NCI-H345 treated with DMSO at 0.1 percent for 48 hours (cell line): ENCODE measurements around the gene ABHD14A.
"Not testable (repeated sequence)": the region's sequence is repeated elsewhere in the genome, so short reads cannot be mapped to it uniquely, and the experiment has no call there.

Source experiments
- DNase-seq: peaks from one replicate; lab custom pipeline; 2025; ENCODE audit not compliant: unreplicated experiment; lab: John Stamatoyannopoulos, UW

Gene ABHD14A

GRCh38 chr3:51993657-51994056, 18.8 kb downstream of the ABHD14A start:
- DNase-seq, result not testable (repeated sequence)

GRCh38 chr3:51994530-51994929, 19.7 kb downstream of the ABHD14A start:
- no peak for DNase-seq

- DNase-seq, result peak; percentile 78
These were observed 20.7 kb downstream of the ABHD14A start, which contains the start of gene RPL29 for GRCh38 chr3:51995346-51996163. Gene RPL29, minus strand, starts transcription at chr3:51995895. Its CDS starts 434 bp downstream, at chr3:51995461.

GRCh38 chr3:51997172-51997571, 22.3 kb downstream of the ABHD14A start:
- no peak for DNase-seq

GRCh38 chr3:51997935-51998596, 23.2 kb downstream of the ABHD14A start:
- no peak for DNase-seq

- DNase-seq, result no peak
These were observed 23.9 kb downstream of the ABHD14A start for GRCh38 chr3:51998774-51999173.

GRCh38 chr3:51999846-52000245, 25.0 kb downstream of the ABHD14A start:
- no peak for DNase-seq

GRCh38 chr3:52001443-52001974, 26.6 kb downstream of the ABHD14A start:
- peak; percentile 55 for DNase-seq

- DNase-seq, result no peak
These were observed 27.9 kb downstream of the ABHD14A start for GRCh38 chr3:52002748-52003147.

GRCh38 chr3:52004163-52004787, 29.4 kb downstream of the ABHD14A start:
- DNase-seq, result no peak

GRCh38 chr3:52004906-52005395, 30.1 kb downstream of the ABHD14A start:
- no peak for DNase-seq

GRCh38 chr3:52005571-52005986, 30.7 kb downstream of the ABHD14A start:
- DNase-seq, result peak; percentile 27

- no peak for DNase-seq
These were observed 31.4 kb downstream of the ABHD14A start for GRCh38 chr3:52006017-52006819.

GRCh38 chr3:52006820-52007133, 31.9 kb downstream of the ABHD14A start:
- no peak for DNase-seq

GRCh38 chr3:52007291-52007690, 32.4 kb downstream of the ABHD14A start:
- no peak for DNase-seq

GRCh38 chr3:52010431-52010830, 35.6 kb downstream of the ABHD14A start:
- no peak for DNase-seq

- DNase-seq, result no peak
These were observed 37.8 kb downstream of the ABHD14A start for GRCh38 chr3:52012699-52013098.

- no peak for DNase-seq
These were observed 39.1 kb downstream of the ABHD14A start for GRCh38 chr3:52013802-52014598.

GRCh38 chr3:52014613-52015012, 39.7 kb downstream of the ABHD14A start:
- DNase-seq, result no peak
